ENCODE measurements around the gene GOLT1A. TPM values are rescaled to one million over a fixed set of nuclear protein-coding genes. Genes with fewer than 3 reads are reported as not detected.

GOLT1A gene
- total RNA-seq, 2 donors from 2014 or later, result not detected

- Histone ChIP-seq H3K27me3 (replicated peaks; ENCODE audit: insufficient read depth) (peaks cover 6% of the 10 kb centered on the region), H3K4me1 (ENCODE audit: control insufficient read depth in 1 of 2, low read depth in 2 of 2) (no peaks in the 10 kb centered on the region), H3K36me3 (no peaks in the 10 kb centered on the region), H3K27ac (no peak overlapping the region), H3K4me3 (no peak overlapping the region), H3K9me3 (no peaks in the 10 kb centered on the region)
- DNase-seq (ENCODE audit: low spot score) (no peak), ATAC-seq (ENCODE audit: insufficient number of reproducible peaks, low FRiP score, low read depth) (no peak)
- TF ChIP-seq CTCF (IDR thresholded peaks at IDR 0.05), result no peak
Observed at GRCh38 chr1:204206121-204206520, 7.7 kb downstream of the GOLT1A start.

- no peak overlapping the region for H3K4me3 ChIP-seq
- DNase-seq (ENCODE audit: low spot score), result no peak
- H3K9me3 ChIP-seq, result no peaks in the 10 kb centered on the region
- no peak for TF ChIP-seq CTCF (IDR thresholded peaks at IDR 0.05)
- H3K4me1 ChIP-seq (ENCODE audit: control insufficient read depth in 1 of 2, low read depth in 2 of 2), result no peaks in the 10 kb centered on the region
- H3K36me3 ChIP-seq, result no peaks in the 10 kb centered on the region
- peaks cover 6% of the 10 kb centered on the region for H3K27me3 ChIP-seq (replicated peaks; ENCODE audit: insufficient read depth)
- no peak overlapping the region for H3K27ac ChIP-seq
- no peak for ATAC-seq (ENCODE audit: insufficient number of reproducible peaks, low FRiP score, low read depth)
Observed at GRCh38 chr1:204205486-204205885, 8.3 kb downstream of the GOLT1A start.

- Histone ChIP-seq H3K27me3 (replicated peaks; ENCODE audit: insufficient read depth) (peaks cover 6% of the 10 kb centered on the region), H3K4me1 (ENCODE audit: control insufficient read depth in 1 of 2, low read depth in 2 of 2) (no peaks in the 10 kb centered on the region), H3K27ac (no peak overlapping the region), H3K4me3 (no peak overlapping the region), H3K9me3 (no peaks in the 10 kb centered on the region), H3K36me3 (no peaks in the 10 kb centered on the region)
- ATAC-seq (ENCODE audit: insufficient number of reproducible peaks, low FRiP score, low read depth) (no peak), DNase-seq (ENCODE audit: low spot score) (no peak)
- TF ChIP-seq CTCF (IDR thresholded peaks at IDR 0.05), result no peak
Observed at GRCh38 chr1:204204944-204205343, 8.8 kb downstream of the GOLT1A start.

GRCh38 chr1:204203206-204203767 lies 10.5 kb downstream of the GOLT1A start:
- TF ChIP-seq CTCF (IDR thresholded peaks at IDR 0.05), result no peak
- H3K36me3 ChIP-seq, result no peaks in the 10 kb centered on the region
- H3K27me3 ChIP-seq (replicated peaks; ENCODE audit: insufficient read depth), result peaks cover 6% of the 10 kb centered on the region
- no peak for DNase-seq (ENCODE audit: low spot score)
- no peak overlapping the region for H3K4me3 ChIP-seq
- H3K9me3 ChIP-seq, result no peaks in the 10 kb centered on the region
- no peak for ATAC-seq (ENCODE audit: insufficient number of reproducible peaks, low FRiP score, low read depth)
- H3K27ac ChIP-seq, result no peak overlapping the region
- H3K4me1 ChIP-seq (ENCODE audit: control insufficient read depth in 1 of 2, low read depth in 2 of 2), result no peaks in the 10 kb centered on the region

- peaks cover 6% of the 10 kb centered on the region for H3K27me3 ChIP-seq (replicated peaks; ENCODE audit: insufficient read depth)
- ATAC-seq (ENCODE audit: insufficient number of reproducible peaks, low FRiP score, low read depth), result no peak
- H3K9me3 ChIP-seq, result no peaks in the 10 kb centered on the region
- no peak for TF ChIP-seq CTCF (IDR thresholded peaks at IDR 0.05)
- H3K4me3 ChIP-seq, result no peak overlapping the region
- H3K4me1 ChIP-seq (ENCODE audit: control insufficient read depth in 1 of 2, low read depth in 2 of 2), result no peaks in the 10 kb centered on the region
- no peak overlapping the region for H3K27ac ChIP-seq
- H3K36me3 ChIP-seq, result no peaks in the 10 kb centered on the region
- DNase-seq (ENCODE audit: low spot score), result no peak
Observed at GRCh38 chr1:204202481-204202880, 11.3 kb downstream of the GOLT1A start.

Measured in thoracic aorta (tissue), 2 donors.